Endothelial cell of umbilical vein (primary cell): Measurements from ENCODE around the gene GRIK3.

Source experiments
- CTCF ChIP-seq, 2 donors: IDR thresholded peaks; 1 replicate in 1 of 2; 2 replicates in 1 of 2; pipeline ENCODE4 v1.5.1; 2011; ENCODE audit warnings: low read length in 2 of 2, mild to moderate bottlenecking in 2 of 2, moderate library complexity in 2 of 2, control low read depth in 1 of 2, inconsistent platforms in 1 of 2, low read depth in 1 of 2; ENCODE audit not compliant: insufficient read depth in 1 of 2; ENCODE audit errors: extremely low read depth in 1 of 2
- MYC ChIP-seq: IDR thresholded peaks from one replicate; pipeline ENCODE4 v1.6.1; 2011; ENCODE audit warnings: mild to moderate bottlenecking, low read depth, low read length
- POLR2A ChIP-seq: IDR thresholded peaks from 2 replicates; pipeline ENCODE4 v1.6.1; 2012; ENCODE audit warnings: low read depth, mild to moderate bottlenecking, control low read depth, low read length
- POLR2AphosphoS5 ChIP-seq: IDR thresholded peaks from 2 replicates; pipeline ENCODE4 v1.6.1; 2012; ENCODE audit warnings: low read depth, mild to moderate bottlenecking, control low read depth, low read length, moderate library complexity; ENCODE audit not compliant: insufficient read depth

GRCh38 chr1:36753451-36753850, 280.9 kb downstream of the GRIK3 start:
- TF ChIP-seq CTCF (IDR thresholded peaks at IDR 0.05; ENCODE audit: extremely low read depth in 1 of 2, insufficient read depth in 1 of 2, low read depth in 1 of 2, low read length in 2 of 2) (no peak), POLR2AphosphoS5 (no peak), POLR2A (no peak), MYC (no peak)
